GM12878 (cell line): Measurements from ENCODE around the gene FBXO8. TPM values are rescaled to one million over a fixed set of nuclear protein-coding genes. Genes with fewer than 3 reads are reported as not detected.

Experiments used
- ATAC-seq: fragments of 200-7000 bp; cut with Tn5 transposase; 3 replicates; pipeline ENCODE4 v1.9.1; 2020; ENCODE audit warnings: mild to moderate bottlenecking, moderate library complexity
- BruUV-seq: library from RNA; stranded (reverse); fragments of 400-500 nt; replicated peaks from 2 replicates; lab custom pipeline; 2021; lab: Mats Ljungman, UMichigan
- CTCF ChIA-PET: fragments of 300-600 bp; sonication (Branson Sonifier 250); formaldehyde crosslinking; extraction: SDS; loops from one replicate; lab custom pipeline; 2021; ENCODE audit warnings: inconsistent platforms; lab: Yijun Ruan, JAX
- POLR2A ChIA-PET: fragments of 350-600 bp; formaldehyde crosslinking; extraction: SDS; loops from one replicate; lab custom pipeline; 2021; ENCODE audit warnings: inconsistent platforms; lab: Charles Lee
- RAD21 ChIA-PET: fragments of 300-600 bp; sonication (Branson Sonifier 250); formaldehyde crosslinking; loops from one replicate; lab custom pipeline; 2023; ENCODE audit warnings: antibody characterized with exemption; ENCODE audit not compliant: unreplicated experiment; lab: Charles Lee
- SMC1A ChIA-PET: fragments of 300-600 bp; sonication (Branson Sonifier 250); formaldehyde crosslinking; loops from one replicate; lab custom pipeline; 2023; ENCODE audit not compliant: unreplicated experiment, uncharacterized antibody; lab: Charles Lee
- DNase-seq: peaks from one replicate; pipeline ENCODE4 v3.0.0-alpha.2; 2011; ENCODE audit warnings: low read depth, low spot score
- FAIRE-seq: peaks from 3 replicates; lab custom pipeline; 2011; peaks lifted over from hg19 to GRCh38; lab: Jason Lieb, UNC
- H2AFZ ChIP-seq: 2 replicates; pipeline ENCODE4 v1.6.0; 2011; ENCODE audit warnings: low read depth, low read length, control low read depth; ENCODE audit not compliant: control insufficient read depth
- H3K27ac ChIP-seq: 2 replicates; pipeline ENCODE4 v1.5.1; 2011; ENCODE audit warnings: control low read depth; ENCODE audit not compliant: control insufficient read depth, insufficient read depth
- H3K27me3 ChIP-seq, 2 experiments: replicated peaks in 1 of 2; 2 replicates each; pipeline versions ENCODE4 v1.6.0 to v1.6.1; 2011; ENCODE audit warnings: low read length in 1 of 2; ENCODE audit not compliant: control insufficient read depth in 2 of 2, insufficient read depth in 2 of 2
- H3K36me3 ChIP-seq, 2 experiments: 2 replicates each; pipeline ENCODE4 v1.5.1; 2011; ENCODE audit warnings: low read length in 1 of 2; ENCODE audit not compliant: control insufficient read depth in 2 of 2, insufficient read depth in 2 of 2
- H3K4me1 ChIP-seq: 2 replicates; pipeline ENCODE4 v1.6.1; 2011; ENCODE audit warnings: mild to moderate bottlenecking, low read length, moderate library complexity, mixed read lengths; ENCODE audit not compliant: control insufficient read depth, insufficient read depth
- H3K4me2 ChIP-seq: 2 replicates; pipeline ENCODE4 v1.6.0; 2011; ENCODE audit warnings: control low read depth; ENCODE audit not compliant: control insufficient read depth, insufficient read depth
- H3K4me3 ChIP-seq: fragments of 200-600 bp; sonication (generic); 2 replicates; pipeline ENCODE4 v1.5.1; 2016
- H3K79me2 ChIP-seq: 2 replicates; pipeline ENCODE4 v1.6.0; 2011; ENCODE audit warnings: low read length; ENCODE audit not compliant: control insufficient read depth, insufficient read depth
- H3K9ac ChIP-seq: 2 replicates; pipeline ENCODE4 v1.8.0; 2011; ENCODE audit warnings: low read length, control low read depth, mixed read lengths; ENCODE audit not compliant: control insufficient read depth, insufficient read depth
- H3K9me3 ChIP-seq: replicated peaks from 3 replicates; pipeline ENCODE4 v1.5.1; 2011; ENCODE audit warnings: mild to moderate bottlenecking, low read length; ENCODE audit not compliant: control insufficient read depth, insufficient read depth
- H4K20me1 ChIP-seq: 2 replicates; pipeline ENCODE4 v1.6.0; 2011; ENCODE audit not compliant: control insufficient read depth, insufficient read depth
- BHLHE40 ChIP-seq, 2 experiments: fragments of 450-650 bp in 1 of 2; IDR thresholded peaks; 2 replicates each; pipeline ENCODE4 v1.6.1; 2011 to 2017; ENCODE audit warnings: low read depth in 2 of 2, borderline replicate concordance in 1 of 2, improper control_type of control experiment in 1 of 2, low read length in 1 of 2, mild to moderate bottlenecking in 1 of 2
- CBFB ChIP-seq: IDR thresholded peaks from 2 replicates; pipeline ENCODE4 v1.6.1; 2016; ENCODE audit warnings: antibody characterized with exemption, low read depth
- EGR1 ChIP-seq, 2 experiments: IDR thresholded peaks; 1 replicate in 1 of 2; 2 replicates in 1 of 2; pipeline ENCODE4 v1.6.1; 2011 to 2012; ENCODE audit warnings: low read depth in 2 of 2, low read length in 2 of 2, borderline replicate concordance in 1 of 2, mild to moderate bottlenecking in 1 of 2, moderate library complexity in 1 of 2
- JUNB ChIP-seq: IDR thresholded peaks from 2 replicates; pipeline ENCODE4 v1.6.1; 2016; ENCODE audit warnings: antibody characterized with exemption, mild to moderate bottlenecking
- RELB ChIP-seq: fragments of 450-650 bp; IDR thresholded peaks from 2 replicates; pipeline ENCODE4 v1.6.1; 2017; ENCODE audit warnings: low read depth, mild to moderate bottlenecking, moderate library complexity
- RFX5 ChIP-seq: IDR thresholded peaks from 2 replicates; pipeline ENCODE4 v1.6.1; 2011; ENCODE audit warnings: low read depth, low read length, improper control_type of control experiment
- RUNX3 ChIP-seq: IDR thresholded peaks from 2 replicates; pipeline ENCODE4 v1.6.1; 2012; ENCODE audit warnings: low read length, inconsistent platforms
- SREBF2 ChIP-seq: IDR thresholded peaks from 2 replicates; pipeline ENCODE4 v1.6.1; 2012; ENCODE audit warnings: mild to moderate bottlenecking, low read length
- SUPT20H ChIP-seq: IDR thresholded peaks from 2 replicates; pipeline ENCODE4 v1.6.1; 2011; ENCODE audit warnings: low read depth, mild to moderate bottlenecking, low read length, moderate library complexity, borderline replicate concordance; ENCODE audit not compliant: control insufficient read depth
- ZBED1 ChIP-seq: IDR thresholded peaks from 2 replicates; pipeline ENCODE4 v1.6.1; 2016; ENCODE audit warnings: borderline replicate concordance
- ZNF687 ChIP-seq: fragments of 450-650 bp; IDR thresholded peaks from 2 replicates; pipeline ENCODE4 v1.6.1; 2017; ENCODE audit warnings: mild to moderate bottlenecking, moderate library complexity
- ZSCAN29 ChIP-seq: fragments of 450-650 bp; IDR thresholded peaks from 2 replicates; pipeline ENCODE4 v1.6.1; 2017; ENCODE audit warnings: mild to moderate bottlenecking, moderate library complexity
- WGBS: methylation state at CpG from one replicate; pipeline ENCODE4 v1.1.6; 2016; ENCODE audit warnings: low lambda C conversion rate; ENCODE audit not compliant: insufficient replicate concordance, insufficient coverage; ENCODE audit errors: missing lambda C conversion rate; 5-methylcytosine and 5-hydroxymethylcytosine counted together
- in situ Hi-C: fragments of 300-500 bp; cut with MboI; formaldehyde crosslinking; loops from 9 replicates; pipeline ENCODE4 v1.14.3; 2018; ENCODE audit warnings: mixed read lengths
- intact Hi-C: fragments of 100-400 bp; cut with micrococcal nuclease; formaldehyde crosslinking; loops from one replicate; pipeline ENCODE4 v1.14.2; 2022; ENCODE audit not compliant: unreplicated experiment
- polyA plus RNA-seq, 11 experiments: library from polyadenylated mRNA; depleted of rRNA in 4 of 11; unstranded in 6 of 11; stranded (reverse) in 5 of 11; fragments of >200 nt; fragmentation: Nextera tagmentation in 4 of 11; fragmentation: Illumina TruSeq in 1 of 11; extraction: Ambion mirVana in 4 of 11; extraction: Trizol in 1 of 11; gene quantifications; 1 replicate in 1 of 11; 2 replicates in 10 of 11; pipeline versions ENCODE4 v1.2.1 to v1.2.3, GENCODE V29; 2011 to 2016; ENCODE audit warnings: inconsistent platforms in 2 of 11, missing spikeins in 2 of 11, low read depth in 1 of 11
- total RNA-seq, 4 experiments: library from RNA; depleted of rRNA in 3 of 4; stranded (reverse); fragments of >200 nt in 3 of 4; fragmentation: Illumina TruSeq in 1 of 4; extraction: Trizol in 1 of 4; gene quantifications; 2 replicates each; pipeline versions ENCODE4 v1.2.1 to v1.2.3, GENCODE V29; 2013 to 2021

FBXO8 gene
- total and polyA plus RNA-seq, 10 of the 15 experiments (the other 5 are each of a cell fraction or from before 2014, with no cell fraction given), result 11.3 to 38.1 (median 16.8) TPM

GRCh38 chr4:174307694-174308093 is 24.2 kb upstream of the FBXO8 start:
- DNase-seq, result no peak
- no TSS peak for BruUV-seq
- TF ChIP-seq CBFB (no peak), ZBED1 (no peak), JUNB (0 out of 2 replicates have a peak, but pooled peaks have one; percentile 14), SREBF2 (no peak), BHLHE40 (IDR thresholded peaks at IDR 0.05; ENCODE audit: borderline replicate concordance in 1 of 2, low read depth in 2 of 2, low read length in 1 of 2) (peak; percentile 64 to 70; a peak in 3 of 4 replicates), RUNX3 (peak; percentile 27; the same call in 1 of the 2 replicates), ZSCAN29 (no peak), RFX5 (no peak), EGR1 (IDR thresholded peaks at IDR 0.05; ENCODE audit: borderline replicate concordance in 1 of 2, low read depth in 2 of 2, low read length in 2 of 2) (no peak), SUPT20H (no peak), ZNF687 (no peak), RELB (no peak)
- FAIRE-seq, result peak; percentile 59
- peaks cover 0 to 5% of the 10 kb centered on the region in 2 experiments; a peak in 1 of 4 replicates for H3K36me3 ChIP-seq
- H3K4me2 ChIP-seq, result no peak overlapping the region
- ChIA-PET RAD21 (no interaction called here), CTCF (interaction anchor here (2.1 kb wide), 1 partner anchor 12 kb away, joined by 4 read pairs; no protein-coding TSS in a partner anchor), POLR2A (no interaction called here), SMC1A (no interaction called here)
- no peak overlapping the region for H3K4me3 ChIP-seq
- WGBS, result 28% methylated on average over 4 of the region's 4 CpGs
- H4K20me1 ChIP-seq, result no peaks in the 10 kb centered on the region
- peak; percentile 56 for ATAC-seq
- H3K9ac ChIP-seq, result no peak overlapping the region
- no peaks in the 10 kb centered on the region for H3K9me3 ChIP-seq
- no peak overlapping the region for H2AFZ ChIP-seq
- intact Hi-C loops, result no loop called here
- no peaks in the 10 kb centered on the region; the same call in 1 of the 2 replicates for H3K4me1 ChIP-seq
- no peaks in the 10 kb centered on the region for H3K27me3 ChIP-seq
- no peak overlapping the region for H3K27ac ChIP-seq
- no peaks in the 10 kb centered on the region for H3K79me2 ChIP-seq
- in situ Hi-C loops, result loop anchor here (25.0 kb wide), 1 partner anchor 795 kb away; no protein-coding TSS in a partner anchor
